ENCODE results near the gene ATRIP. TPM values are rescaled to one million over a fixed set of nuclear protein-coding genes. Genes with fewer than 3 reads are reported as not detected.

Gene ATRIP
- polyA plus RNA-seq, 1 donor (not counting 4 experiments of a cell fraction or from before 2014, with no cell fraction given) = 9.7 TPM

GRCh38 chr3:48456456-48456855 is 9.9 kb downstream of the ATRIP start:
- H3K4me2 ChIP-seq (ENCODE audit: control insufficient read depth, extremely low read depth, insufficient read depth, low read depth, low read length) = no peak overlapping the region
- H3K4me3 ChIP-seq (ENCODE audit: control insufficient read depth in 2 of 3, extremely low read depth in 1 of 3, insufficient read depth in 2 of 3, low read depth in 1 of 3, low read length in 3 of 3) = no peak overlapping the region
- H3K4me1 ChIP-seq (ENCODE audit: control insufficient read depth, extremely low read depth, insufficient read depth, low read length) = peaks cover 2% of the 10 kb centered on the region
- H3K9ac ChIP-seq (ENCODE audit: control insufficient read depth, extremely low read depth, insufficient read depth, low read length) = no peak overlapping the region
- DNase-seq (ENCODE audit: low read depth, low spot score) (no peak), FAIRE-seq (no peak)
- no peaks in the 10 kb centered on the region for H3K27me3 ChIP-seq (ENCODE audit: control insufficient read depth, extremely low read depth, insufficient read depth, low read length)
- H4K20me1 ChIP-seq (ENCODE audit: control insufficient read depth, extremely low read depth, insufficient read depth, low read length) = no peaks in the 10 kb centered on the region
- no peak overlapping the region for H2AFZ ChIP-seq (ENCODE audit: control insufficient read depth, low read length)
- no peaks in the 10 kb centered on the region for H3K79me2 ChIP-seq (ENCODE audit: control insufficient read depth, insufficient read depth, low read length)
- no peak overlapping the region for H3K27ac ChIP-seq (ENCODE audit: control insufficient read depth, insufficient read depth, low read length)
- no peaks in the 10 kb centered on the region for H3K9me1 ChIP-seq (ENCODE audit: control insufficient read depth, extremely low read depth, insufficient read depth, low read length)
- H3K36me3 ChIP-seq (ENCODE audit: control insufficient read depth in 2 of 2, extremely low read depth in 1 of 2, insufficient read depth in 2 of 2, low read length in 2 of 2) = peaks cover 25 to 49% of the 10 kb centered on the region in 2 experiments
- TF ChIP-seq CTCF (optimal IDR thresholded peaks at IDR 0.05 in 1 of 3, IDR thresholded peaks at IDR 0.05 in 1 of 3, conservative IDR thresholded peaks at IDR 0.05 in 1 of 3; ENCODE audit: extremely low read depth in 1 of 3, insufficient read depth in 2 of 3, low read length in 3 of 3) (no peak), EZH2 (IDR thresholded peaks at IDR 0.05; ENCODE audit: low read length) (no peak)
- no peaks in the 10 kb centered on the region for H3K9me3 ChIP-seq (ENCODE audit: control insufficient read depth, low read depth, low read length)
- dilution Hi-C loops (cut with MboI; ENCODE audit: extremely low pct_ligation_motif_present, low sequenced_read_pairs) = no loop called here

- no peak overlapping the region for H3K27ac ChIP-seq (ENCODE audit: control insufficient read depth, insufficient read depth, low read length)
Measured at GRCh38 chr3:48459331-48459730, 12.8 kb downstream of the ATRIP start.

More at GRCh38 chr3:48459331-48459730, 12.8 kb downstream of the ATRIP start:
- Histone ChIP-seq H3K9me3 (ENCODE audit: control insufficient read depth, low read depth, low read length) (no peaks in the 10 kb centered on the region), H2AFZ (ENCODE audit: control insufficient read depth, low read length) (no peak overlapping the region), H3K4me1 (ENCODE audit: control insufficient read depth, extremely low read depth, insufficient read depth, low read length) (peaks cover 2% of the 10 kb centered on the region), H3K9me1 (ENCODE audit: control insufficient read depth, extremely low read depth, insufficient read depth, low read length) (no peaks in the 10 kb centered on the region), H4K20me1 (ENCODE audit: control insufficient read depth, extremely low read depth, insufficient read depth, low read length) (no peaks in the 10 kb centered on the region), H3K27me3 (ENCODE audit: control insufficient read depth, extremely low read depth, insufficient read depth, low read length) (no peaks in the 10 kb centered on the region), H3K4me2 (ENCODE audit: control insufficient read depth, extremely low read depth, insufficient read depth, low read depth, low read length) (no peak overlapping the region), H3K4me3 (ENCODE audit: control insufficient read depth in 2 of 3, extremely low read depth in 1 of 3, insufficient read depth in 2 of 3, low read depth in 1 of 3, low read length in 3 of 3) (no peak overlapping the region), H3K9ac (ENCODE audit: control insufficient read depth, extremely low read depth, insufficient read depth, low read length) (no peak overlapping the region), H3K79me2 (ENCODE audit: control insufficient read depth, insufficient read depth, low read length) (no peaks in the 10 kb centered on the region), H3K36me3 (ENCODE audit: control insufficient read depth in 2 of 2, extremely low read depth in 1 of 2, insufficient read depth in 2 of 2, low read length in 2 of 2) (peaks cover 16 to 33% of the 10 kb centered on the region in 2 experiments)
- no peak for DNase-seq (ENCODE audit: low read depth, low spot score)
- no peak for TF ChIP-seq EZH2 (IDR thresholded peaks at IDR 0.05; ENCODE audit: low read length)
- TF ChIP-seq CTCF (optimal IDR thresholded peaks at IDR 0.05 in 1 of 3, IDR thresholded peaks at IDR 0.05 in 1 of 3, conservative IDR thresholded peaks at IDR 0.05 in 1 of 3; ENCODE audit: extremely low read depth in 1 of 3, insufficient read depth in 2 of 3, low read length in 3 of 3) = no peak
- peak; percentile 51 for FAIRE-seq
- dilution Hi-C loops (cut with MboI; ENCODE audit: extremely low pct_ligation_motif_present, low sequenced_read_pairs) = no loop called here
